HG03469 (cell line): ENCODE measurements around the gene RSL1D1.
"Not testable (repeated sequence)": the region's sequence is repeated elsewhere in the genome, so short reads cannot be mapped to it uniquely, and the experiment has no call there.

ENCODE experiments used
- ATAC-seq: cut with Tn5 transposase; IDR thresholded peaks from one replicate; pipeline ENCODE4 v1.9.1; 2021; ENCODE audit warnings: mild to moderate bottlenecking, moderate library complexity, moderate number of reproducible peaks; ENCODE audit not compliant: unreplicated experiment

The RSL1D1 gene

DNA sequence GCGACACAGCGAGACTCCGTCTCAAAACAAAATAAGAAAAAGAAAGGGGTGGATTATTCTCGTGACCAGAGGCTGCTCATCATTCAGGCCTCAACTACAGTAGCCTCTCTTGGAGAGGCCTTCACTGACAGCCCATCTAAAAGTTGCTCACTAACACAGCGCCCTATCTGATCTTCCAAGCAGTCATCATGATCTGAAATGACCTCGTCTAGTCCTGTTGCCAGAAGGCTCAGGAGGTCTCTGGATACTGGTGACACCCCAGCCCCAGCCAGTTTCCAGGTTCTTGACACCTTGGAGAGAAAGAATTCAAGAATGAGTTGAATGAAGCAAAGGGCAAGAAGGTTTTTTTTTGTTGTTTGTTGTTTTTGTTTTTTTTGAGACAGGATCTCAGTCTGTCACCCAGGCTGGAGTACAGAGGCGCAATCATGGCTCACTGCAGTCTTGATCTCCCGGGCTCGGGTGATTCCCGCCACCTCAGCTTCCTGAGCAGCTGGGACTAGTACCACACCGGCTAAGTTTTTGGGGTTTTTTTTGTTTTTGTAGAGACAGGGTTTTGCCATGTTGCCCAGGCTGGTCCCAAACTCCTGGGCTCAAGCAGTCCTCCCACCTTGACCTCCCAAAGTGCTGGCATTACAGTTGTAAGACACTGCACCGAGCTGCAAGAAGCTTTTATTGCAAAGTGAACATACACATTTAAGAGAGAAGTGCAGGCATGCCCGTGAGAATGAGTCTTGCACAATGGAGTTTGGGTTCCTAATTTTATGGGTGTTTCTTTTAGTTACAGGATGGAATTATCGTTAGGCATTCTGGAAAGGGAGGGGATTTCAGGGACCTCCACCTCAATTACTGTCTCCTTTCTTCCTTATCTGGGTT, 51.6 kb downstream of the RSL1D1 start:
- ATAC-seq: no peak

DNA sequence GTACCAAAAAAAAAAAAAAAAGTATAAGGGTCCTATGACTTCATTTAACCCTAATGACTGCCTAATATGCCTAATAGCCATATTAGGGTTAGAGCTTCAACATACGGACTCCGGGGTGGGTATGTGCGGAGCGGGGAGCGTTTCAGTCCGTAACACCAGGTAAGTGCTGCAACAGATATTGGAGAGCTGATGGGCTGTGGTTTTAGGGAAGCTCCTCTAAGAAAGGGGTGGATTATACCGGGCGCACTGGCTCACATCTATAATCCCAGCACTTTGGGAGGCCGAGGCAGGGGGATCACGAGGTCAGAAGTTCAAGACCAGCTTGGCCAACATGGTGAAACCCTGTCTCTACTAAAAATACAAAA, 52.3 kb downstream of the RSL1D1 start:
- ATAC-seq: no peak

DNA sequence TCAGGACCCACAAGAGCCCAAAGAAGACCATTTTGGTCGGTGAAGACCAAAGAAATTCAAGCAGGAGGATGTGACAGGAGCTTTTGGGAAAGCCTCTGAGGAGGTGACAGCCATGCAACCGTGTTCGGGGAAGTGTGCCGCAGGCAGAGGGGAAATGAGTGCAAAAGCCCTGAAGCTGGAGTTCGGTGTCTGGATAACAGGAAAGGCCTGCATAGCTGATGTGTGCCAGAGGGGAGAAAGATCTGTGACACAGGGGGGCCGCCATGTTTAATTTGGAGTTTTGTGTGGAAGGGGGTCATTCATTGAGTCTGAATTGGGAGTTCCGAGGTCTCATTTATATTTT, 53.4 kb downstream of the RSL1D1 start:
- no peak for ATAC-seq

DNA sequence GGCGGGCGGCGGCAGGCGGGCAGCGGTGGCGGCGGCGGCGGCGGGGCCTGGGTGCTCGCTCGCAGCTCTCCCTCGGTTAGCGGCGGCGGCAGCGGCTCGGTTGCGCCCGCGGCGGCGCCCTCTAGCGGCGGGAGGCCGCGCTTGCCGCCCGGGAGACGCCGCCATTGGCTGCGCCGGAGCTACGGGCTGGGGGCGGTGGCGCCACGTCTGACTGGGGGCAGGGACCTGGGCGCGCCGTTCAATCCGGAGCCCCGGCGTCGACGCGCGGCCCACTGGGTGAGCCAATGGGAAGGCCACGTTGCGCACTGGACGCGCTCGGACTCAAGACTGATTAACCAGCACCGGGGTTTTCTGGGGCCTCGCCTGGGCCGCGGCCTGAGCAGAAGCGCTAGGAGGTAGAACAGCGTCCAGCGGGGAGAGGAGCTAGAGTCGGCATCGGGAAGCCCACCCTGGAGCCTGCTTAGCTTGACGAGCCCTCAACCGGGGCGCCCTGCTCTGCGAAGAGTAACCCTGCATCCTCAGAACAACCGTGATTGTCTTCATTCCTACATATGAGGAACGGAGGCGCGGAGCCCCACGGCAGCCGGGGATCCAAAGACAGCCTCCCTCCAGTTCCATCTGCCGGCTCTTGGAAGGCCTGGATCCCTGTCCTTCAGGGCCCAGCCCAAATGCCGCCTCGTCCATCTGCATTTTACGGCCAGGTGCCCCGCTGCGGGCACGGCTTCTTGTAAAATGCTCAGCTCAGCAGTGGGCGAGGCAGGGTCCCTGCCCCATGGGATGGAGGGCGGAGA, 54.0 kb downstream of the RSL1D1 start, which contains the start of gene ZC3H7A:
Gene ZC3H7A, minus strand, starts transcription at position 93 of the 791 bp plus-strand sequence. CDS start 14,904 bp downstream, outside the sequence.
- ATAC-seq: peak; percentile 75

DNA sequence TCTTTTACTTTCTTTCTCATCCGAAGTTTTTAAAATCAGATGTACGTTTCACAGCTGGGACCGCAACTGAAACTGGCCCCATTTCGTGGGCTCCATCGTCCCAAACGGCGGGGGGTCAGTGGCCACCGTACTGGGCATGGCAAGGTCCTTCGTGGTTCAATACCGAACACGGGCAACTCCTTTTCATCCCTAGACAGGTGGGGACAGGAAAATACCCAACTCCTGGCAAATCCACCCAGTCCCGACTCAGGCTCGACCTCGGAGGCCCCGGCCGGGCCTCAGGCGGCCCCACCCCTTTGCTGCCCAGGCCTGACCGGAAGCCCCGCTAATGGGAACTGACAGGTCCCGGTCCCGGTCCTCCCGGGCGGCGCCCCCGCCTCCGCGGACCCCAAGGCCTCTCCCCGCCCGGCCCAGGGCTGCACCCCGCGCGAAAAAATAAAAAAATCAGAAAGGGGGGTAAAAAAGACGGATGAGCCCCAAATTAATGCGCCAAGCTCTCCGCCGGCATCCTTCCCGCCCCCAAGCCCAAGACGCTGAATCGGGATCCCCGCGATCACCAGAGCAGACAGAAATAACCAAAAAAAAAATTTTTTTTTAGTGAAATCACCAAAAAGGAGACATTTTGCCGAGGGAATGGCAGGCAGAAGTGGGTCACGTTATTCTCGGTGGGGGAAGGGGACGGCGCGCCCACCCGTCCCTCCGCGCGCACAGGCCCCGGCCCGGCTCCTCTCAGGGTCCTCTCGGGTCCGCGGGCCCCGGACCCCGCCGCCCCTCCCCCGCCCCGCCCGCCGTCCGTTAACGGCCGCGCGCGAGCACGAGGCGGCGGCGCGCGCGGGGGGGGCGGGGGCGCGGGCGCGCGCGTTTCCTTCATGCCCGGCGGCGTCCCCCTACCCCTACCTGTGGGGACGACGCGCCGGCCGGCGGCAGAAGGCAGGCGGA, 54.8 kb downstream of the RSL1D1 start:
- ATAC-seq: no peak

DNA sequence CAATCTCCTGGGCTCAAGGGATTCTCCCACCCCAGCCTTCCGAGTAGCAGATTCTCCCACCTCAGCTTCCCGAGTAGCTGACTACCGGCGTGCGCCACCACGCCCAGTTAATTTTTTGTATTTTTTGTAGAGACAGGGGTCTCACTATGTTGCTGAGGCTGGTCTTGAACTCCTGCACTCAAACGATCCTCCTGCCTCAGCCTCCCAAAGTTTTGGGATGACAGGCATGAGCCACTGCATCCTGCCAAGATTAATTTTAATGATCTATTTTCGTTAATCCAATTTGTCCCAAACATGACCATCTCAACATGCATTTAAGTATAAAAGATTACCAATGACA, 55.5 kb downstream of the RSL1D1 start:
- no peak for ATAC-seq

GRCh38 chr16:11794996-11795886, 56.1 kb downstream of the RSL1D1 start:
- no peak for ATAC-seq

- ATAC-seq: no peak
These were observed 56.9 kb downstream of the RSL1D1 start for GRCh38 chr16:11794447-11794846.

GRCh38 chr16:11793840-11794239, 57.5 kb downstream of the RSL1D1 start:
- no peak for ATAC-seq

- ATAC-seq: no peak
These were observed 58.7 kb downstream of the RSL1D1 start for GRCh38 chr16:11792410-11793241.

DNA sequence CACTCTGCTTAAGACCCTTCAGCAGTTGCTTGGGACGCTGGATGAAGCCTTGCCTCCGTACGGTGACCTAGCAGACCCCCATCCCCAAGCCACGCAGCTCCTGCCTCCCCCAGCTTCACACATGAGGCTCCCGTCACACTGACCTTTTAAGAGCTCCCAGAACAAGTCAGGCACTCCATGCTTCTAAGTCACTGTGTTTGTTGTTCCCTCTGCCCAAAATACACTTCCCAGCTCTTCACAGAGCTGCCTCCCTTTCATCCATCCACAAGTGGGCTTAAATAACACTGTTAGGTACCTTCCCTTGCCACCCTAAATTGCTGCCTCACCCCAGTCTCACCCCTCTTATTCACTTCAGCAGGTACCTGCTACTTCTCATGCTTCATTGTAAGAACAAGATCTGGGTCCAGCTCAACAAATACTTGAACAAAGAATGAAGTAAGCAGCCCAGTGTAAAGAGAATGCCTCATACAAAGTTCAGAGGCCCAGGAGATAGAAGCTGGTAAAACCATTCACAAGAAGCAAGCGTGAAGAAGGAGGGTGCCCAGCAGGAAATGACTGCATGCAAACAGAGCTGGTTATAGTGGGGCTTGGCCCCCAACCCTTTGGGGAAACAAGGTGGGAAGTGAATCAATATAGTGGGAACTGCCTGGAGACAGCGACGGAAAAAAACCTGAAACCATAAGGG, 60.1 kb downstream of the RSL1D1 start:
- no peak for ATAC-seq

DNA sequence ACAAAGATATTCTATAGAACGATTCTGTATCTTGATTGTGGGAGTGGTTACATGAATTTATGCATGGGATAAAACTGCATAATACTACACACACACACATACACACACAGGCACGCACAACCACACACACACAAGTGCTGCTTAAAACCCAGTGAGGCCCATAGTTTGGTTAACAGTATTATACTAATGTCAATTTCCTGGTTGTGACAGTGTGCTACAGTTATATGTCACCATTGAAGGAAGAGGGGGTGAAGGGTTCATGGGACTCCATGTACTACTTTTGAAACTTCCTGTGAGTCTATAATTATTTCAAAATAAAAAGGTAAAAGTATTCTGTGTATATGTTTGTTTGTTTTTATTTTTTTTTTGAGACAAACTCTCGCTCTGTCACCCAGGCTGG, 62.4 kb downstream of the RSL1D1 start:
- ATAC-seq: no peak

DNA sequence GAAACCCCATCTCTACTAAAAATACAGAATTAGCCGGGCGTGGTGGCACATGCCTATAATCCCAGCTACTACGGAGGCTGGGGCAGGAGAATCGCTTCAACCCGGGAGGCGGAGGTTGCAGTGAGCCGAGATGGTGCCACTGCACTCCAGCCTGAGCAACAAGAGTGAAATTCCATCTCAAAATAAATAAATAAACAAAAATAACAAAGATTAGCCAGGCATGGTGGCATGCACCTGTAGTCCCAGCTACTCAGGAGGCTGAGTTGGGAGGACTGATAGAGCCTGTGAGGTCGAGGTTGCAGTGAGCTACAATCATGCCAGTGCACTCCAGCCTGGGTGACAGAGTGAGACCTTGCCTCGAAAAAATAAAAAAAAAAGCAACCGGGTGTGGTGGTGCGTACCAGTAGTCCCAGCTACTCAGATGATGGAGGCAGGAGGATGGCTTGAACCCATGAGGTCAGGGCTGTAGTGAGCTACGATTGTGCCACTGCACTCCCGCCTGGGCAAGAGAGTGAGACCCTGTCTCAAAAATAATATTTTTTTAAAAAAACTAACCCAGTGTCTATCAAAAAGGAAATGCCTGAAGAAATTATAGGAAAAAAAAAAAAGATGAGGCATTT, 66.3 kb downstream of the RSL1D1 start:
- ATAC-seq: not testable (repeated sequence)

DNA sequence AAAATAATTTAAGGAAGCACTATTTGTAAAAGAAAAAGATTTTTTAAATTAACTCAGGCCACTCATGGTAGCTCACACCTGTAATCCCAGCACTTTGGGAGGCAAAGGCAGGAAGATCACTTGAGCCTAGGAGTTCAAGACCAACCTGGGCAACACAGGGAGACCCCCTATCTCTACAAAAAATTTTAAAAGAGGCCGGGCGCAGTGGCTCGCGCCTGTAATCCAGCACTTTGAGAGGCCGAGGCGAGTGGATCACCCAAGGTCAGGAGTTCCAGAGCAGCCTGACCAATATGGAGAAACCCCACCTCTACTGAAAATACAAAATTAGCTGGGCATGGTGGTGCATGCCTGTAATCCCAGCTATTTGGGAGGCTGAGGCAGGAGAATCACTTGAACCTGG, 67.0 kb downstream of the RSL1D1 start:
- not testable (repeated sequence) for ATAC-seq

- no peak for ATAC-seq
These were observed 67.3 kb downstream of the RSL1D1 start for GRCh38 chr16:11784038-11784369.
